Ovary (tissue), 9 donors: ENCODE results near the gene SLC25A15. TPM values are rescaled to one million over a fixed set of nuclear protein-coding genes. Genes with fewer than 3 reads are reported as not detected.
A peak's percentile ranks its signal among the peaks of the same experiment; 100 is the strongest.
"Not testable (repeated sequence)": the region's sequence is repeated elsewhere in the genome, so short reads cannot be mapped to it uniquely, and the experiment has no call there.

ENCODE experiments used
- DNase-seq, 5 donors: peaks; one replicate each; pipeline ENCODE4 v3.0.0-alpha.2; 2019 to 2020
- H3K27ac ChIP-seq, 2 donors: fragments of 200-600 bp; one replicate each; pipeline versions ENCODE4 v1.5.1 to v1.8.0; 2019 to 2022
- H3K27me3 ChIP-seq: fragments of 200-600 bp; one replicate; pipeline ENCODE4 v1.8.0; 2022
- H3K36me3 ChIP-seq: fragments of 200-600 bp; sonication (generic); one replicate; pipeline ENCODE4 v1.5.1; 2019
- H3K4me1 ChIP-seq: one replicate; pipeline ENCODE4 v1.8.1; 2013; ENCODE audit warnings: mild to moderate bottlenecking, moderate library complexity; ENCODE audit not compliant: insufficient read depth
- H3K4me3 ChIP-seq: fragments of 200-600 bp; sonication (generic); one replicate; pipeline ENCODE4 v1.5.1; 2017
- H3K9me3 ChIP-seq, 2 donors: fragments of 200-600 bp in 1 of 2; sonication (generic) in 1 of 2; one replicate each; pipeline versions ENCODE4 v1.5.1 to v1.8.1; 2013 to 2019; ENCODE audit warnings: mild to moderate bottlenecking in 1 of 2, moderate library complexity in 1 of 2
- EP300 ChIP-seq: sonication (generic); formaldehyde crosslinking; IDR thresholded peaks from one replicate; pipeline ENCODE4 v1.6.1; 2017; ENCODE audit warnings: antibody characterized with exemption
- POLR2A ChIP-seq: fragments of 450-650 bp; IDR thresholded peaks from one replicate; pipeline ENCODE4 v1.6.1; 2017; ENCODE audit warnings: antibody characterized with exemption, mild to moderate bottlenecking, moderate library complexity
- WGBS, 3 donors: extraction: QIAGEN DNeasy Blood & Tissue Kit in 1 of 3; methylation state at CpG; one replicate each; pipeline versions ENCODE4 v1.1.5 to v1.1.7; 2013 to 2017; 5-methylcytosine and 5-hydroxymethylcytosine counted together
- intact Hi-C, 4 donors: fragments of 100-400 bp; cut with DNase I; formaldehyde crosslinking; loops; one replicate each; pipeline versions ENCODE4 v1.11.0 to v1.15.1; 2022 to 2023
- polyA plus RNA-seq, 2 donors: library from polyadenylated mRNA; stranded (reverse); fragments of 200-250 nt in 1 of 2; fragments of 350-450 nt in 1 of 2; fragmentation: Illumina TruSeq in 1 of 2; extraction: RNeasy Lipid Tissue Mini Kit (QIAGEN cat#74804) in 1 of 2; gene quantifications; one replicate each; pipeline ENCODE4 v1.2.3, GENCODE V29; 2013 to 2014
- total RNA-seq, 7 donors: library from RNA; depleted of rRNA in 2 of 7; stranded (reverse); fragments of >200 nt in 2 of 7; fragmentation: NEBNext Ultra II Directional in 3 of 7; extraction: Animal tissue kit (Norgen Biotek cat#: 25700) in 3 of 7; gene quantifications; one replicate each; pipeline versions ENCODE4 v1.1.0 to v1.2.4, GENCODE V29; 2016 to 2023
- TF ChIP-seq, protein P1 (sequence below), 3 donors: fragments of 450-650 bp in 2 of 3; fragments of 200-600 bp in 1 of 3; IDR thresholded peaks; one replicate each; pipeline versions ENCODE4 v1.5.1 to v1.8.0; 2016 to 2022; ENCODE audit warnings: antibody characterized with exemption in 3 of 3, mild to moderate bottlenecking in 1 of 3
- donor health status: DM: no; HTN: no; CAD: no; lungs with moderate emphysema.
- donor health status: DM: no; HTN: no; CAD: no.
- donor health status: Bipolar disorder and iron deficiency.
- donor health status: DM: yes; HTN: yes; CAD: no.
- donor health status: DM: no; HTN: no; CAD: no.
- donor health status: DM: yes; HTN: yes; CAD: no.

The SLC25A15 gene
- total and polyA plus RNA-seq, 9 donors: 1.7 to 15.4 (median 4.6) TPM

DNA sequence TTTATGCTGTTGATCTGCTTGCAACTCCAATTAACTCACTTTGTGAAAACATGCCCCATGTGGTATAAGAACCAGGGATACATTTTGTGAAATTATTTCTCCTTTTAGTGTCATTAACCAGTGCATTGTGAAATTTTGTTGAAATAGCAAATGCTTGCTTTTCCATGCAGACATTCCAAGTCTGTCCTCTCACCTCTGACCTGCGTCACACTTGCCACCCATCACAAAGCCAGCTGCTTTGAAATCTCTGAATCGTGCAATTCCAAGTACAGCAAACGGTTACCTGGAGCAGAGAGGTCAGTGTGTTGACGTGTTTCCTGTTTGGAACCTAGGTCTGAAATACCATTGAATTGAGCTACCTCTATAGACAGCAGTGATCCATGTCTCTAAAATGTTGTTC, 4.9 kb upstream of the SLC25A15 start:
- Histone ChIP-seq H3K36me3 (no peaks in the 10 kb centered on the region), H3K27me3 (no peaks in the 10 kb centered on the region), H3K9me3 (no peaks in the 10 kb centered on the region), H3K4me1 (no peaks in the 10 kb centered on the region), H3K27ac (no peak overlapping the region), H3K4me3 (no peak overlapping the region)
- DNase-seq: no peak
- intact Hi-C loops: loop anchor here in 1 of 4 donors (10.0 kb wide), 1 partner anchor 270 kb away; no protein-coding TSS in a partner anchor
- WGBS, 3 donors: 78 to 89% (median 78%) methylated on average over 4 of the region's 4 CpGs
- TF ChIP-seq POLR2A (no peak), EP300 (no peak)
- TF ChIP-seq, protein P1, sequence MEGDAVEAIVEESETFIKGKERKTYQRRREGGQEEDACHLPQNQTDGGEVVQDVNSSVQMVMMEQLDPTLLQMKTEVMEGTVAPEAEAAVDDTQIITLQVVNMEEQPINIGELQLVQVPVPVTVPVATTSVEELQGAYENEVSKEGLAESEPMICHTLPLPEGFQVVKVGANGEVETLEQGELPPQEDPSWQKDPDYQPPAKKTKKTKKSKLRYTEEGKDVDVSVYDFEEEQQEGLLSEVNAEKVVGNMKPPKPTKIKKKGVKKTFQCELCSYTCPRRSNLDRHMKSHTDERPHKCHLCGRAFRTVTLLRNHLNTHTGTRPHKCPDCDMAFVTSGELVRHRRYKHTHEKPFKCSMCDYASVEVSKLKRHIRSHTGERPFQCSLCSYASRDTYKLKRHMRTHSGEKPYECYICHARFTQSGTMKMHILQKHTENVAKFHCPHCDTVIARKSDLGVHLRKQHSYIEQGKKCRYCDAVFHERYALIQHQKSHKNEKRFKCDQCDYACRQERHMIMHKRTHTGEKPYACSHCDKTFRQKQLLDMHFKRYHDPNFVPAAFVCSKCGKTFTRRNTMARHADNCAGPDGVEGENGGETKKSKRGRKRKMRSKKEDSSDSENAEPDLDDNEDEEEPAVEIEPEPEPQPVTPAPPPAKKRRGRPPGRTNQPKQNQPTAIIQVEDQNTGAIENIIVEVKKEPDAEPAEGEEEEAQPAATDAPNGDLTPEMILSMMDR (IDR thresholded peaks at IDR 0.05): no peak

GRCh38 chr13:40786568-40786996, 2.8 kb upstream of the SLC25A15 start:
- Histone ChIP-seq H3K9me3 (no peaks in the 10 kb centered on the region), H3K4me1 (no peaks in the 10 kb centered on the region), H3K27me3 (no peaks in the 10 kb centered on the region), H3K27ac (no peak overlapping the region), H3K36me3 (no peaks in the 10 kb centered on the region), H3K4me3 (no peak overlapping the region)
- TF ChIP-seq, protein P1 (IDR thresholded peaks at IDR 0.05): no peak
- TF ChIP-seq POLR2A (no peak), EP300 (no peak)
- intact Hi-C loops: loop anchor here in 2 of 4 donors (5.0 to 10.0 kb wide), 2 partner anchors 268 to 271 kb away; no protein-coding TSS in a partner anchor
- WGBS, 3 donors: 91 to 95% (median 93%) methylated on average over 4 of the region's 4 CpGs
- DNase-seq: no peak

DNA sequence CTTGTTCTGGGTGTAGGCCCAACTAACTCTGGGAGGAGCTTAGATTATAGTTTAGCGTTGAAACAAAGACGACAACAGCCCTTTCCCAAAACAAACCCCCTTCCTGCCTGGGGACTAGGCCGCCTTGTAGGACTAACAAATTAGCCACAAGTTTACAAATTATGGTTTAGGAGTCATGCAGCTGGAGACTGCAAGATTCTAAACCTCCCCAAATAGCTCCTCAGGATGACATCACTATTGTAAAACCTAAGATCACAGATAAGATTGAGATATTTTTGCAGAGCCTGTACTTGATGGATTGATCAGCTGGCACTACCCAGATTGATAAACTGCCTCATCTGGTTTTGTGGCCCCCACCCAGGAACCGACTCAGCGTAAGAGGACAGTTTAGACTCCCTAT, 2.3 kb upstream of the SLC25A15 start:
- Histone ChIP-seq H3K4me1 (no peaks in the 10 kb centered on the region), H3K27ac (no peak overlapping the region), H3K36me3 (no peaks in the 10 kb centered on the region), H3K27me3 (no peaks in the 10 kb centered on the region), H3K9me3 (no peaks in the 10 kb centered on the region), H3K4me3 (no peak overlapping the region)
- no peak for DNase-seq
- 64 to 77% (median 68%) methylated on average over 5 of the region's 5 CpGs for WGBS, 3 donors
- TF ChIP-seq, protein P1 (IDR thresholded peaks at IDR 0.05): no peak
- TF ChIP-seq POLR2A (no peak), EP300 (no peak)
- intact Hi-C loops: loop anchor here in 2 of 4 donors (5.0 to 10.0 kb wide), 2 partner anchors 268 to 270 kb away; no protein-coding TSS in a partner anchor

- intact Hi-C loops: loop anchor here in 2 of 4 donors (5.0 to 10.0 kb wide), 2 partner anchors 266 to 269 kb away; no protein-coding TSS in a partner anchor
- DNase-seq: not testable (repeated sequence)
- WGBS, 3 donors: 56 to 60% (median 59%) methylated on average over 18 of the region's 18 CpGs
Observed at GRCh38 chr13:40788540-40789274, 704 bp upstream of the SLC25A15 start.

GRCh38 chr13:40790154-40790616, 774 bp downstream of the SLC25A15 start:
- Histone ChIP-seq H3K27ac (peak overlapping the region; percentile 65 to 79), H3K27me3 (no peaks in the 10 kb centered on the region)
- intact Hi-C loops: no loop called here

More at GRCh38 chr13:40788540-40789274, 704 bp upstream of the SLC25A15 start:
- not testable (repeated sequence) for H3K9me3 ChIP-seq, H3K36me3 ChIP-seq, H3K4me1 ChIP-seq, H3K27me3 ChIP-seq
- Histone ChIP-seq H3K27ac (peak overlapping the region; percentile 65 to 79), H3K4me3 (peak overlapping the region; percentile 56)

More at GRCh38 chr13:40790154-40790616, 774 bp downstream of the SLC25A15 start:
- no peak for TF ChIP-seq EP300
- no peak for TF ChIP-seq POLR2A
- TF ChIP-seq, protein P1 (IDR thresholded peaks at IDR 0.05): no peak
- 9 to 10% (median 10%) methylated on average over 9 of the region's 9 CpGs for WGBS, 3 donors
- Histone ChIP-seq H3K36me3 (no peaks in the 10 kb centered on the region), H3K4me3 (peak overlapping the region; percentile 56), H3K4me1 (no peaks in the 10 kb centered on the region), H3K9me3 (no peaks in the 10 kb centered on the region)
- DNase-seq: no peak
